Upper lobe of right lung (tissue), 1 donor: ENCODE results near the gene SMC5. TPM values are rescaled to one million over a fixed set of nuclear protein-coding genes. Genes with fewer than 3 reads are reported as not detected.

ENCODE experiments used
- ATAC-seq: fragments of 200-7000 bp; cut with Tn5 transposase; one replicate; pipeline ENCODE4 v1.9.1; 2020; ENCODE audit warnings: mild to moderate bottlenecking, moderate library complexity
- DNase-seq: peaks from one replicate; pipeline ENCODE4 v3.0.0-alpha.2; 2020
- H3K27ac ChIP-seq: fragments of 200-600 bp; one replicate; pipeline ENCODE4 v1.8.0; 2022
- H3K27me3 ChIP-seq: fragments of 200-600 bp; one replicate; pipeline ENCODE4 v1.8.0; 2022; ENCODE audit warnings: mild to moderate bottlenecking
- H3K36me3 ChIP-seq: fragments of 200-600 bp; one replicate; pipeline ENCODE4 v1.8.0; 2022
- H3K4me1 ChIP-seq: fragments of 200-600 bp; one replicate; pipeline ENCODE4 v1.8.0; 2022
- H3K4me3 ChIP-seq: fragments of 200-600 bp; one replicate; pipeline ENCODE4 v1.8.0; 2022; ENCODE audit warnings: mild to moderate bottlenecking
- H3K9me3 ChIP-seq: fragments of 200-600 bp; one replicate; pipeline ENCODE4 v1.8.0; 2022
- CTCF ChIP-seq: fragments of 200-600 bp; IDR thresholded peaks from one replicate; pipeline ENCODE4 v1.8.0; 2022; ENCODE audit warnings: antibody characterized with exemption
- intact Hi-C: fragments of 100-400 bp; cut with DNase I; formaldehyde crosslinking; loops from one replicate; pipeline ENCODE4 v1.11.0; 2022
- total RNA-seq: library from RNA; stranded (reverse); fragmentation: NEBNext Ultra II Directional; extraction: Animal tissue kit (Norgen Biotek cat#: 25700); gene quantifications from one replicate; pipeline ENCODE4 v1.2.1, GENCODE V29; 2021
- donor health status: DM: no; HTN: yes; CAD: no; lungs with severe emphysema.

The SMC5 gene
- total RNA-seq, 1 donor from 2014 or later: 32.6 TPM

GRCh38 chr9:70363760-70364159 lies 105.0 kb downstream of the SMC5 start:
- no peak for DNase-seq
- Histone ChIP-seq H3K4me1 (no peaks in the 10 kb centered on the region), H3K36me3 (no peaks in the 10 kb centered on the region), H3K27ac (no peak overlapping the region), H3K9me3 (no peaks in the 10 kb centered on the region), H3K27me3 (no peaks in the 10 kb centered on the region), H3K4me3 (no peak overlapping the region)
- TF ChIP-seq CTCF: no peak
- ATAC-seq: no peak
- intact Hi-C loops: no loop called here

- Histone ChIP-seq H3K27ac (no peak overlapping the region), H3K4me1 (no peaks in the 10 kb centered on the region), H3K36me3 (no peaks in the 10 kb centered on the region), H3K9me3 (no peaks in the 10 kb centered on the region), H3K27me3 (no peaks in the 10 kb centered on the region), H3K4me3 (no peak overlapping the region)
- ATAC-seq (no peak), DNase-seq (no peak)
- intact Hi-C loops: no loop called here
- TF ChIP-seq CTCF: no peak
Observed at GRCh38 chr9:70367305-70367930, 108.6 kb downstream of the SMC5 start.

- Histone ChIP-seq H3K4me3 (peak overlapping the region; percentile 11), H3K27me3 (no peaks in the 10 kb centered on the region), H3K36me3 (no peaks in the 10 kb centered on the region), H3K4me1 (peaks cover 9% of the 10 kb centered on the region), H3K9me3 (no peaks in the 10 kb centered on the region), H3K27ac (no peak overlapping the region)
- peak; percentile 75 for ATAC-seq
- intact Hi-C loops: no loop called here
- DNase-seq: peak; percentile 63
- no peak for TF ChIP-seq CTCF
Observed at GRCh38 chr9:70374962-70375618, 116.3 kb downstream of the SMC5 start.

GRCh38 chr9:70382046-70382708 lies 123.4 kb downstream of the SMC5 start:
- Histone ChIP-seq H3K27me3 (no peaks in the 10 kb centered on the region), H3K9me3 (no peaks in the 10 kb centered on the region), H3K36me3 (peaks cover 34% of the 10 kb centered on the region), H3K27ac (no peak overlapping the region), H3K4me3 (no peak overlapping the region), H3K4me1 (peaks cover 18% of the 10 kb centered on the region)
- no peak for TF ChIP-seq CTCF
- intact Hi-C loops: no loop called here
- no peak for ATAC-seq
- no peak for DNase-seq

GRCh38 chr9:70382709-70383605 lies 124.2 kb downstream of the SMC5 start:
- ATAC-seq: peak; percentile 39
- H3K27ac ChIP-seq: no peak overlapping the region
- no peaks in the 10 kb centered on the region for H3K27me3 ChIP-seq
- no peak for DNase-seq
- no peaks in the 10 kb centered on the region for H3K9me3 ChIP-seq
- intact Hi-C loops: no loop called here
- H3K4me1 ChIP-seq: peaks cover 18% of the 10 kb centered on the region
- H3K4me3 ChIP-seq: no peak overlapping the region
- TF ChIP-seq CTCF: no peak
- peaks cover 40% of the 10 kb centered on the region for H3K36me3 ChIP-seq
